H9 (cell line): Measurements from ENCODE around the gene CEACAM18. TPM values are rescaled to one million over a fixed set of nuclear protein-coding genes. Genes with fewer than 3 reads are reported as not detected.

Experiments used
- DNase-seq: peaks from one replicate; pipeline ENCODE4 v3.0.0-alpha.2; 2017
- H2AFZ ChIP-seq: one replicate; pipeline ENCODE4 v1.6.1; 2013; ENCODE audit warnings: mild to moderate bottlenecking, low read length, control low read depth, moderate library complexity
- H2AK5ac ChIP-seq: 2 replicates; pipeline ENCODE4 v1.6.1; 2013; ENCODE audit warnings: low read length, control low read depth, mixed read lengths; ENCODE audit not compliant: insufficient read length
- H2BK120ac ChIP-seq: one replicate; pipeline ENCODE4 v1.6.1; 2013; ENCODE audit warnings: low read depth, mild to moderate bottlenecking, low read length, control low read depth, inconsistent platforms; ENCODE audit not compliant: poor library complexity, severe bottlenecking
- H2BK12ac ChIP-seq: 2 replicates; pipeline ENCODE4 v1.6.1; 2013; ENCODE audit warnings: low read length, control low read depth, mixed read lengths, low read depth; ENCODE audit not compliant: insufficient read length
- H2BK15ac ChIP-seq: 2 replicates; pipeline ENCODE4 v1.6.1; 2013; ENCODE audit warnings: low read depth, low read length, control low read depth
- H2BK20ac ChIP-seq: one replicate; pipeline ENCODE4 v1.6.1; 2013; ENCODE audit warnings: low read depth, mild to moderate bottlenecking, low read length, control low read depth, inconsistent platforms; ENCODE audit not compliant: poor library complexity, severe bottlenecking
- H2BK5ac ChIP-seq: 2 replicates; pipeline ENCODE4 v1.6.1; 2013; ENCODE audit warnings: low read length, control low read depth, mixed read lengths; ENCODE audit not compliant: insufficient read length
- H3K14ac ChIP-seq: 2 replicates; pipeline ENCODE4 v1.6.1; 2013; ENCODE audit warnings: low read length, control low read depth; ENCODE audit not compliant: insufficient read depth
- H3K18ac ChIP-seq: 2 replicates; pipeline ENCODE4 v1.6.1; 2013; ENCODE audit warnings: low read depth, mild to moderate bottlenecking, mixed read lengths, low read length, control low read depth; ENCODE audit not compliant: insufficient read length
- H3K23ac ChIP-seq: 2 replicates; pipeline ENCODE4 v1.6.1; 2013; ENCODE audit warnings: low read length, control low read depth, mixed read lengths, low read depth; ENCODE audit not compliant: insufficient read length
- H3K23me2 ChIP-seq: 2 replicates; pipeline ENCODE4 v1.6.1; 2013; ENCODE audit warnings: low read depth, mild to moderate bottlenecking, mixed read lengths, low read length, control low read depth; ENCODE audit not compliant: insufficient read length, poor library complexity, severe bottlenecking
- H3K27ac ChIP-seq: 2 replicates; pipeline ENCODE4 v1.5.1; 2013; ENCODE audit warnings: low read length, control low read depth, mixed read lengths, low read depth; ENCODE audit not compliant: insufficient read length
- H3K27me3 ChIP-seq: 2 replicates; pipeline ENCODE4 v1.6.1; 2013; ENCODE audit warnings: low read length, control low read depth, inconsistent platforms; ENCODE audit not compliant: insufficient read depth
- H3K4ac ChIP-seq: 2 replicates; pipeline ENCODE4 v1.6.1; 2013; ENCODE audit warnings: low read depth, mild to moderate bottlenecking, control low read depth, inconsistent platforms, low read length, moderate library complexity
- H3K4me1 ChIP-seq: 2 replicates; pipeline ENCODE4 v1.6.1; 2013; ENCODE audit warnings: low read length, control low read depth, inconsistent platforms; ENCODE audit not compliant: insufficient read depth
- H3K4me2 ChIP-seq: 2 replicates; pipeline ENCODE4 v1.6.1; 2013; ENCODE audit warnings: low read length, control low read depth, mixed read lengths; ENCODE audit not compliant: insufficient read length, insufficient read depth
- H3K56ac ChIP-seq: 2 replicates; pipeline ENCODE4 v1.6.1; 2013; ENCODE audit warnings: low read depth, mild to moderate bottlenecking, mixed read lengths, low read length, control low read depth; ENCODE audit not compliant: insufficient read length
- H3K79me1 ChIP-seq: 2 replicates; pipeline ENCODE4 v1.6.1; 2013; ENCODE audit warnings: low read depth, mild to moderate bottlenecking, moderate library complexity, low read length, control low read depth, inconsistent platforms; ENCODE audit not compliant: insufficient read depth, poor library complexity, severe bottlenecking
- H3K79me2 ChIP-seq: 2 replicates; pipeline ENCODE4 v1.6.1; 2013; ENCODE audit warnings: low read length, control low read depth, inconsistent platforms; ENCODE audit not compliant: insufficient read depth
- H3K9ac ChIP-seq: 2 replicates; pipeline ENCODE4 v1.6.1; 2013; ENCODE audit warnings: low read length, control low read depth, mixed read lengths; ENCODE audit not compliant: insufficient read length; ENCODE audit errors: extremely low read depth
- H3K9me3 ChIP-seq: one replicate; pipeline ENCODE4 v1.6.1; 2013; ENCODE audit warnings: low read depth, low read length, inconsistent platforms; ENCODE audit not compliant: control insufficient read depth
- H3T11ph ChIP-seq: one replicate; pipeline ENCODE4 v1.6.1; 2013; ENCODE audit warnings: mild to moderate bottlenecking, low read length, control low read depth, inconsistent platforms
- H4K20me1 ChIP-seq: one replicate; pipeline ENCODE4 v1.6.1; 2013; ENCODE audit not compliant: control insufficient read depth, insufficient read length, insufficient read depth
- H4K5ac ChIP-seq: 2 replicates; pipeline ENCODE4 v1.6.1; 2013; ENCODE audit warnings: low read depth, mild to moderate bottlenecking, mixed read lengths, low read length, control low read depth; ENCODE audit not compliant: insufficient read length
- H4K8ac ChIP-seq: replicated peaks from 2 replicates; pipeline ENCODE4 v1.6.1; 2013; ENCODE audit warnings: low read length, control low read depth, mixed read lengths, low read depth; ENCODE audit not compliant: insufficient read length
- H4K91ac ChIP-seq: 2 replicates; pipeline ENCODE4 v1.6.1; 2013; ENCODE audit warnings: low read depth, mild to moderate bottlenecking, moderate library complexity, mixed read lengths, low read length, control low read depth; ENCODE audit not compliant: insufficient read length
- H3K27ac Mint-ChIP-seq, 3 experiments: 2 replicates in 2 of 3; 3 replicates in 1 of 3; pipeline ENCODE4 v1.8.0; 2020 to 2021; ENCODE audit warnings: mixed read lengths in 3 of 3, mild to moderate bottlenecking in 1 of 3, moderate library complexity in 1 of 3
- H3K27me3 Mint-ChIP-seq: 2 replicates; pipeline ENCODE4 v1.8.0; 2021; ENCODE audit warnings: low read depth, mild to moderate bottlenecking, moderate library complexity, mixed read lengths
- H3K36me3 Mint-ChIP-seq, 3 experiments: 2 replicates in 2 of 3; 3 replicates in 1 of 3; pipeline ENCODE4 v1.8.0; 2020 to 2021; ENCODE audit warnings: low read depth in 3 of 3, mixed read lengths in 3 of 3; ENCODE audit not compliant: insufficient read depth in 1 of 3
- H3K4me1 Mint-ChIP-seq, 2 experiments: 2 replicates each; pipeline ENCODE4 v1.8.0; 2020; ENCODE audit warnings: mixed read lengths in 2 of 2
- H3K4me3 Mint-ChIP-seq, 2 experiments: 2 replicates in 1 of 2; 3 replicates in 1 of 2; pipeline ENCODE4 v1.8.0; 2020 to 2021; ENCODE audit warnings: mild to moderate bottlenecking in 2 of 2, mixed read lengths in 2 of 2, moderate library complexity in 1 of 2
- H3K9me3 Mint-ChIP-seq, 2 experiments: 2 replicates in 1 of 2; 3 replicates in 1 of 2; pipeline ENCODE4 v1.8.0; 2020; ENCODE audit warnings: mild to moderate bottlenecking in 2 of 2, mixed read lengths in 2 of 2, moderate library complexity in 1 of 2
- CTCF ChIP-seq: fragments of 200-600 bp; sonication (generic); conservative IDR thresholded peaks from 3 replicates; pipeline ENCODE4 v1.8.0; 2021; ENCODE audit warnings: antibody characterized with exemption, mild to moderate bottlenecking
- WGBS: extraction: QIAGEN DNeasy Blood & Tissue Kit; methylation state at CpG from one replicate; pipeline ENCODE4 v1.1.7; 2013; ENCODE audit warnings: missing lambda C conversion rate, low lambda C conversion rate, mixed read lengths; ENCODE audit not compliant: insufficient read length; ENCODE audit errors: extremely low coverage; 5-methylcytosine and 5-hydroxymethylcytosine counted together
- total RNA-seq: library from RNA; stranded (reverse); gene quantifications from 2 replicates; pipeline ENCODE4 v1.2.1, GENCODE V29; 2021

CEACAM18 gene
- total RNA-seq, 1 experiment from 2014 or later, result not detected

GRCh38 chr19:51461723-51462161 lies 16.6 kb upstream of the CEACAM18 start:
- no peak overlapping the region for H2BK20ac ChIP-seq
- no peaks in the 10 kb centered on the region for H3K79me1 ChIP-seq
- no peak overlapping the region for H3K4ac ChIP-seq
- Mint-ChIP-seq H3K27ac (no peak overlapping the region), H3K4me3 (no peak overlapping the region), H3K9me3 (peaks cover 0 to 85% of the 10 kb centered on the region in 2 experiments; a peak in 2 of 5 replicates), H3K36me3 (peaks cover 0 to under 1% (median 0%) of the 10 kb centered on the region in 3 experiments; a peak in 1 of 7 replicates), H3K27me3 (peaks cover 42% of the 10 kb centered on the region), H3K4me1 (peaks cover 0 to 6% of the 10 kb centered on the region in 2 experiments; a peak in 2 of 4 replicates)
- H4K5ac ChIP-seq, result no peak overlapping the region
- H2BK15ac ChIP-seq, result no peak overlapping the region
- no peaks in the 10 kb centered on the region for H3K27me3 ChIP-seq
- H3K56ac ChIP-seq, result no peak overlapping the region
- no peaks in the 10 kb centered on the region for H4K20me1 ChIP-seq
- H4K8ac ChIP-seq, result no peak overlapping the region
- no peak overlapping the region for H3K23ac ChIP-seq
- no peak overlapping the region for H2BK12ac ChIP-seq
- no peak overlapping the region for H3K4me2 ChIP-seq
- H2BK5ac ChIP-seq, result no peak overlapping the region
- no peak overlapping the region for H3K9ac ChIP-seq
- no peak overlapping the region for H2AFZ ChIP-seq
- no peak overlapping the region for H3K27ac ChIP-seq
- no peak overlapping the region for H3K14ac ChIP-seq
- no peak overlapping the region for H2AK5ac ChIP-seq
- no peaks in the 10 kb centered on the region for H3K23me2 ChIP-seq
- no peak overlapping the region for H3K18ac ChIP-seq
- H3K79me2 ChIP-seq, result no peaks in the 10 kb centered on the region
- TF ChIP-seq CTCF, result no peak
- no peak for DNase-seq
- H4K91ac ChIP-seq, result no peak overlapping the region
- no CpG with 5 or more reads among the region's 8 CpGs for WGBS
- no peak overlapping the region for H2BK120ac ChIP-seq
- no peaks in the 10 kb centered on the region for H3K4me1 ChIP-seq
- no peak overlapping the region for H3T11ph ChIP-seq
- no peaks in the 10 kb centered on the region for H3K9me3 ChIP-seq
